DOHH2 (cell line): ENCODE measurements around the gene GCNA.

Experiments
- EZH2phosphoT487 ChIP-seq: fragments of 200-600 bp; sonication (generic); IDR thresholded peaks from 2 replicates; pipeline ENCODE4 v1.6.1; 2017; ENCODE audit warnings: borderline replicate concordance, mild to moderate bottlenecking, antibody characterized with exemption, low read length, moderate library complexity, mixed read lengths
- TF ChIP-seq, protein P1 (sequence below): fragments of 200-600 bp; sonication (generic); IDR thresholded peaks from one replicate; pipeline ENCODE4 v1.5.1; 2014; ENCODE audit warnings: antibody characterized with exemption, mild to moderate bottlenecking, low read depth, low read length; ENCODE audit not compliant: poor library complexity, severe bottlenecking

DNA sequence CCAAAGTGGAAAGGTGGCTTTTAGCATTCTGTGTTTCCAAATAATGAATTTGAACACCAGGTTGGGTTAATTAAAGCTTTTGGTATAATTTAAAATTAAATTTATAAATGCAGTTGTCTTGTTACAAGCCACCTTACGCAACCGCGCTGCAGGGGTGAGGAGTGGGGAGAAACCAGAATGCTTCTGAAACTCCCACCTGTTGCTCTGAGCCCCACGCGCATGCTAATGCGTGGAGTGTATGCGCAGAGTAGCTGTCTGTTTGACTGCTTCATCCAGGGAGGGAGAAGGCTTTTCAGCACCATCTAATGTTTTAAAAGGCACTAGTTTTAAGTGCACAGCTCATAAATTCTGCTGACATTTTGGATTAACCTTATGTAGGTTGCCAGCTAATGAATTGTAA is 32.9 kb upstream of the GCNA start:
- TF ChIP-seq, protein P1, sequence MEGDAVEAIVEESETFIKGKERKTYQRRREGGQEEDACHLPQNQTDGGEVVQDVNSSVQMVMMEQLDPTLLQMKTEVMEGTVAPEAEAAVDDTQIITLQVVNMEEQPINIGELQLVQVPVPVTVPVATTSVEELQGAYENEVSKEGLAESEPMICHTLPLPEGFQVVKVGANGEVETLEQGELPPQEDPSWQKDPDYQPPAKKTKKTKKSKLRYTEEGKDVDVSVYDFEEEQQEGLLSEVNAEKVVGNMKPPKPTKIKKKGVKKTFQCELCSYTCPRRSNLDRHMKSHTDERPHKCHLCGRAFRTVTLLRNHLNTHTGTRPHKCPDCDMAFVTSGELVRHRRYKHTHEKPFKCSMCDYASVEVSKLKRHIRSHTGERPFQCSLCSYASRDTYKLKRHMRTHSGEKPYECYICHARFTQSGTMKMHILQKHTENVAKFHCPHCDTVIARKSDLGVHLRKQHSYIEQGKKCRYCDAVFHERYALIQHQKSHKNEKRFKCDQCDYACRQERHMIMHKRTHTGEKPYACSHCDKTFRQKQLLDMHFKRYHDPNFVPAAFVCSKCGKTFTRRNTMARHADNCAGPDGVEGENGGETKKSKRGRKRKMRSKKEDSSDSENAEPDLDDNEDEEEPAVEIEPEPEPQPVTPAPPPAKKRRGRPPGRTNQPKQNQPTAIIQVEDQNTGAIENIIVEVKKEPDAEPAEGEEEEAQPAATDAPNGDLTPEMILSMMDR, result no peak
- no peak for TF ChIP-seq EZH2phosphoT487
